ENCODE data around the gene SEPTIN8.

Gene SEPTIN8

GRCh38 chr5:132763181-132764036 lies 13.6 kb downstream of the SEPTIN8 start:
- no peak overlapping the region for H2AK5ac ChIP-seq (ENCODE audit: low read depth, low read length)
- no CpG with 5 or more reads among the region's 17 CpGs for WGBS, 2 donors (ENCODE audit: extremely low coverage in 2 of 2, insufficient read length in 2 of 2, insufficient replicate concordance in 1 of 2)
- H4K8ac ChIP-seq (ENCODE audit: low read depth, low read length), result no peak overlapping the region
- H3K14ac ChIP-seq (ENCODE audit: low read length), result no peak overlapping the region
- no peaks in the 10 kb centered on the region for H3K27me3 ChIP-seq (ENCODE audit: control insufficient read depth in 3 of 3, insufficient read depth in 3 of 3, low read depth in 1 of 3, low read length in 3 of 3)
- H3K4me1 ChIP-seq (ENCODE audit: control insufficient read depth in 2 of 2, insufficient read depth in 1 of 2, low read depth in 1 of 2, low read length in 2 of 2), result no peaks in the 10 kb centered on the region
- no peak overlapping the region for H2BK15ac ChIP-seq (ENCODE audit: low read length)
- H3K23ac ChIP-seq (ENCODE audit: low read depth, low read length, poor library complexity), result no peak overlapping the region
- no peak overlapping the region for H3K9ac ChIP-seq (ENCODE audit: low read depth, low read length, poor library complexity)
- H3K36me3 ChIP-seq (replicated peaks in 1 of 2; ENCODE audit: control insufficient read depth in 2 of 2, insufficient read depth in 2 of 2, low read length in 2 of 2), result peaks cover 42 to 67% of the 10 kb centered on the region in 2 donors
- no peak overlapping the region for H2BK12ac ChIP-seq (ENCODE audit: low read length)
- H2BK120ac ChIP-seq (ENCODE audit: low read depth, low read length), result no peak overlapping the region
- peaks cover 7% of the 10 kb centered on the region for H3K79me1 ChIP-seq (ENCODE audit: low read depth, low read length)
- no peak overlapping the region for H3K4ac ChIP-seq (ENCODE audit: low read length)
- no peak overlapping the region for H3K18ac ChIP-seq (ENCODE audit: low read length)
- H3K27ac ChIP-seq (replicated peaks; ENCODE audit: low read length), result no peak overlapping the region
- no peak overlapping the region for H2BK5ac ChIP-seq (ENCODE audit: low read length)
- H3K4me2 ChIP-seq (ENCODE audit: insufficient read depth, low read length, poor library complexity, severe bottlenecking), result no peak overlapping the region
- no peak overlapping the region for H3K4me3 ChIP-seq (ENCODE audit: low read length in 2 of 2)
- H2AFZ ChIP-seq (ENCODE audit: low read length), result no peak overlapping the region
- DNase-seq (ENCODE audit: low spot score), result no peak
- H4K91ac ChIP-seq (ENCODE audit: low read depth, low read length, poor library complexity), result no peak overlapping the region
- H3K9me3 ChIP-seq (replicated peaks in 1 of 2; ENCODE audit: control insufficient read depth in 2 of 2, insufficient read depth in 1 of 2, low read depth in 1 of 2, low read length in 2 of 2), result no peaks in the 10 kb centered on the region

- H2BK12ac ChIP-seq (ENCODE audit: low read length), result no peak overlapping the region
- no peak overlapping the region for H2AFZ ChIP-seq (ENCODE audit: low read length)
- no CpG with 5 or more reads among the region's 11 CpGs for WGBS, 2 donors (ENCODE audit: extremely low coverage in 2 of 2, insufficient read length in 2 of 2, insufficient replicate concordance in 1 of 2)
- H3K4me3 ChIP-seq (ENCODE audit: low read length in 2 of 2), result peak overlapping the region in 1 of 2 donors; percentile 32
- H4K8ac ChIP-seq (ENCODE audit: low read depth, low read length), result no peak overlapping the region
- no peak for DNase-seq (ENCODE audit: low spot score)
- no peaks in the 10 kb centered on the region for H3K27me3 ChIP-seq (ENCODE audit: control insufficient read depth in 3 of 3, insufficient read depth in 3 of 3, low read depth in 1 of 3, low read length in 3 of 3)
- no peak overlapping the region for H4K91ac ChIP-seq (ENCODE audit: low read depth, low read length, poor library complexity)
- H3K4me2 ChIP-seq (ENCODE audit: insufficient read depth, low read length, poor library complexity, severe bottlenecking), result no peak overlapping the region
- H3K9me3 ChIP-seq (replicated peaks in 1 of 2; ENCODE audit: control insufficient read depth in 2 of 2, insufficient read depth in 1 of 2, low read depth in 1 of 2, low read length in 2 of 2), result no peaks in the 10 kb centered on the region
- H3K23ac ChIP-seq (ENCODE audit: low read depth, low read length, poor library complexity), result no peak overlapping the region
- no peak overlapping the region for H2BK5ac ChIP-seq (ENCODE audit: low read length)
- no peak overlapping the region for H3K14ac ChIP-seq (ENCODE audit: low read length)
- H2BK120ac ChIP-seq (ENCODE audit: low read depth, low read length), result no peak overlapping the region
- no peak overlapping the region for H3K4ac ChIP-seq (ENCODE audit: low read length)
- H2BK15ac ChIP-seq (ENCODE audit: low read length), result no peak overlapping the region
- H3K4me1 ChIP-seq (ENCODE audit: control insufficient read depth in 2 of 2, insufficient read depth in 1 of 2, low read depth in 1 of 2, low read length in 2 of 2), result no peaks in the 10 kb centered on the region
- no peak overlapping the region for H3K18ac ChIP-seq (ENCODE audit: low read length)
- H3K79me1 ChIP-seq (ENCODE audit: low read depth, low read length), result peaks cover 4% of the 10 kb centered on the region
- no peak overlapping the region for H3K9ac ChIP-seq (ENCODE audit: low read depth, low read length, poor library complexity)
- H2AK5ac ChIP-seq (ENCODE audit: low read depth, low read length), result no peak overlapping the region
- H3K27ac ChIP-seq (replicated peaks; ENCODE audit: low read length), result peak overlapping the region; percentile 7
- peaks cover 42 to 76% of the 10 kb centered on the region in 2 donors for H3K36me3 ChIP-seq (replicated peaks in 1 of 2; ENCODE audit: control insufficient read depth in 2 of 2, insufficient read depth in 2 of 2, low read length in 2 of 2)
Measured at GRCh38 chr5:132762246-132763000, 14.6 kb downstream of the SEPTIN8 start.

- no peak overlapping the region for H3K4me2 ChIP-seq (ENCODE audit: insufficient read depth, low read length, poor library complexity, severe bottlenecking)
- no peak overlapping the region for H3K9ac ChIP-seq (ENCODE audit: low read depth, low read length, poor library complexity)
- H3K18ac ChIP-seq (ENCODE audit: low read length), result no peak overlapping the region
- H4K91ac ChIP-seq (ENCODE audit: low read depth, low read length, poor library complexity), result no peak overlapping the region
- peak overlapping the region; percentile 62 for H3K23ac ChIP-seq (ENCODE audit: low read depth, low read length, poor library complexity)
- H3K36me3 ChIP-seq (replicated peaks in 1 of 2; ENCODE audit: control insufficient read depth in 2 of 2, insufficient read depth in 2 of 2, low read length in 2 of 2), result peaks cover 44 to 80% of the 10 kb centered on the region in 2 donors
- no peak overlapping the region for H4K8ac ChIP-seq (ENCODE audit: low read depth, low read length)
- H2BK15ac ChIP-seq (ENCODE audit: low read length), result no peak overlapping the region
- H3K4me1 ChIP-seq (ENCODE audit: control insufficient read depth in 2 of 2, insufficient read depth in 1 of 2, low read depth in 1 of 2, low read length in 2 of 2), result no peaks in the 10 kb centered on the region
- no peak overlapping the region for H2AFZ ChIP-seq (ENCODE audit: low read length)
- H3K4me3 ChIP-seq (ENCODE audit: low read length in 2 of 2), result no peak overlapping the region
- H3K4ac ChIP-seq (ENCODE audit: low read length), result no peak overlapping the region
- H3K79me1 ChIP-seq (ENCODE audit: low read depth, low read length), result peaks cover 4% of the 10 kb centered on the region
- H2BK5ac ChIP-seq (ENCODE audit: low read length), result no peak overlapping the region
- H3K27me3 ChIP-seq (ENCODE audit: control insufficient read depth in 3 of 3, insufficient read depth in 3 of 3, low read depth in 1 of 3, low read length in 3 of 3), result no peaks in the 10 kb centered on the region
- no CpG with 5 or more reads among the region's 22 CpGs for WGBS, 2 donors (ENCODE audit: extremely low coverage in 2 of 2, insufficient read length in 2 of 2, insufficient replicate concordance in 1 of 2)
- no peak overlapping the region for H3K27ac ChIP-seq (replicated peaks; ENCODE audit: low read length)
- H2BK120ac ChIP-seq (ENCODE audit: low read depth, low read length), result no peak overlapping the region
- DNase-seq (ENCODE audit: low spot score), result no peak
- H3K14ac ChIP-seq (ENCODE audit: low read length), result no peak overlapping the region
- H2AK5ac ChIP-seq (ENCODE audit: low read depth, low read length), result no peak overlapping the region
- no peak overlapping the region for H2BK12ac ChIP-seq (ENCODE audit: low read length)
- no peaks in the 10 kb centered on the region for H3K9me3 ChIP-seq (replicated peaks in 1 of 2; ENCODE audit: control insufficient read depth in 2 of 2, insufficient read depth in 1 of 2, low read depth in 1 of 2, low read length in 2 of 2)
Measured at GRCh38 chr5:132761321-132762240, 15.5 kb downstream of the SEPTIN8 start.

Data from neuronal stem cell (in vitro differentiated cells).